Measurements from ENCODE around the gene PAK5. TPM values are rescaled to one million over a fixed set of nuclear protein-coding genes. Genes with fewer than 3 reads are reported as not detected.

Gene PAK5
- total and polyA plus RNA-seq, 4 donors = 0.02 to 0.17 (median 0.04) TPM; not detected in 1

- no peak overlapping the region for H3K4me3 ChIP-seq (ENCODE audit: low read depth in 1 of 3, low read length in 3 of 3)
- H3K27me3 ChIP-seq (ENCODE audit: control insufficient read depth in 4 of 4, insufficient read depth in 4 of 4, low read length in 3 of 4) = no peaks in the 10 kb centered on the region
- no peak for DNase-seq (ENCODE audit: low spot score)
- WGBS = 79% methylated on average over 8 of the region's 8 CpGs
- no peaks in the 10 kb centered on the region for H3K4me1 ChIP-seq (ENCODE audit: control insufficient read depth in 4 of 4, insufficient read depth in 4 of 4, low read length in 3 of 4)
- TF ChIP-seq TAF1 (conservative IDR thresholded peaks at IDR 0.05) (no peak), REST (IDR thresholded peaks at IDR 0.05) (no peak), NR2F2 (IDR thresholded peaks at IDR 0.05) (no peak), FOXA1 (IDR thresholded peaks at IDR 0.05) (no peak)
- H3K27ac ChIP-seq (ENCODE audit: low read depth in 1 of 2, low read length in 2 of 2) = no peak overlapping the region
- H3K36me3 ChIP-seq (ENCODE audit: control insufficient read depth in 4 of 4, insufficient read depth in 3 of 4, low read depth in 1 of 4, low read length in 3 of 4) = no peaks in the 10 kb centered on the region
- H3K9me3 ChIP-seq (ENCODE audit: control insufficient read depth in 4 of 4, low read length in 3 of 4) = no peaks in the 10 kb centered on the region
- no peak overlapping the region for H3K9ac ChIP-seq (ENCODE audit: low read depth in 1 of 2, low read length in 2 of 2)
Measured at GRCh38 chr20:9615766-9616454, 223.0 kb downstream of the PAK5 start.

GRCh38 chr20:9615118-9615517, 223.8 kb downstream of the PAK5 start:
- no peaks in the 10 kb centered on the region for H3K9me3 ChIP-seq (ENCODE audit: control insufficient read depth in 4 of 4, low read length in 3 of 4)
- no peak overlapping the region for H3K27ac ChIP-seq (ENCODE audit: low read depth in 1 of 2, low read length in 2 of 2)
- TF ChIP-seq RXRA (IDR thresholded peaks at IDR 0.05) (no peak), SP1 (IDR thresholded peaks at IDR 0.05) (peak; percentile 28), NR2F2 (IDR thresholded peaks at IDR 0.05) (no peak), HNF4A (conservative IDR thresholded peaks at IDR 0.05) (peak; percentile 73 to 80), JUND (IDR thresholded peaks at IDR 0.05) (peak in 1 of 2 donors; percentile 26)
- no peak overlapping the region for H3K4me3 ChIP-seq (ENCODE audit: low read depth in 1 of 3, low read length in 3 of 3)
- no peaks in the 10 kb centered on the region for H3K4me1 ChIP-seq (ENCODE audit: control insufficient read depth in 4 of 4, insufficient read depth in 4 of 4, low read length in 3 of 4)
- 50% methylated on average over 4 of the region's 4 CpGs for WGBS
- no peak for DNase-seq (ENCODE audit: low spot score)
- H3K36me3 ChIP-seq (ENCODE audit: control insufficient read depth in 4 of 4, insufficient read depth in 3 of 4, low read depth in 1 of 4, low read length in 3 of 4) = no peaks in the 10 kb centered on the region
- no peak overlapping the region for H3K9ac ChIP-seq (ENCODE audit: low read depth in 1 of 2, low read length in 2 of 2)
- H3K27me3 ChIP-seq (ENCODE audit: control insufficient read depth in 4 of 4, insufficient read depth in 4 of 4, low read length in 3 of 4) = peaks cover 0 to 5% (median 0%) of the 10 kb centered on the region in 4 donors

- Histone ChIP-seq H3K9ac (ENCODE audit: low read depth in 1 of 2, low read length in 2 of 2) (no peak overlapping the region), H3K36me3 (ENCODE audit: control insufficient read depth in 4 of 4, insufficient read depth in 3 of 4, low read depth in 1 of 4, low read length in 3 of 4) (no peaks in the 10 kb centered on the region), H3K4me3 (ENCODE audit: low read depth in 1 of 3, low read length in 3 of 3) (no peak overlapping the region), H3K4me1 (ENCODE audit: control insufficient read depth in 4 of 4, insufficient read depth in 4 of 4, low read length in 3 of 4) (no peaks in the 10 kb centered on the region), H3K9me3 (ENCODE audit: control insufficient read depth in 4 of 4, low read length in 3 of 4) (no peaks in the 10 kb centered on the region), H3K27ac (ENCODE audit: low read depth in 1 of 2, low read length in 2 of 2) (no peak overlapping the region), H3K27me3 (ENCODE audit: control insufficient read depth in 4 of 4, insufficient read depth in 4 of 4, low read length in 3 of 4) (peaks cover 0 to 5% (median 0%) of the 10 kb centered on the region in 4 donors)
- DNase-seq (ENCODE audit: low spot score) = no peak
- TF ChIP-seq ZBTB33 (IDR thresholded peaks at IDR 0.05) = no peak
- TF ChIP-seq ATF3 (IDR thresholded peaks at IDR 0.05) = no peak
- TF ChIP-seq YY1 (IDR thresholded peaks at IDR 0.05) = no peak
- TF ChIP-seq TAF1 (conservative IDR thresholded peaks at IDR 0.05) = no peak
- TF ChIP-seq JUND (IDR thresholded peaks at IDR 0.05) = no peak
- TF ChIP-seq HNF4G (IDR thresholded peaks at IDR 0.05) = no peak
- no peak for TF ChIP-seq CTCF (IDR thresholded peaks at IDR 0.05; ENCODE audit: low read depth, low read length, missing input control)
- TF ChIP-seq FOXA2 (IDR thresholded peaks at IDR 0.05) = no peak
- TF ChIP-seq MAX (IDR thresholded peaks at IDR 0.05) = no peak
- no peak for TF ChIP-seq GABPA (IDR thresholded peaks at IDR 0.05 in 1 of 2, conservative IDR thresholded peaks at IDR 0.05 in 1 of 2)
- no peak for TF ChIP-seq FOXA1 (IDR thresholded peaks at IDR 0.05)
- 85% methylated on average over 4 of the region's 4 CpGs for WGBS
Measured at GRCh38 chr20:9613871-9614270, 225.0 kb downstream of the PAK5 start.
